H9 (cell line): Measurements from ENCODE around the gene EPO. TPM values are rescaled to one million over a fixed set of nuclear protein-coding genes. Genes with fewer than 3 reads are reported as not detected.

Experiments
- DNase-seq: peaks from one replicate; pipeline ENCODE4 v3.0.0-alpha.2; 2017
- H2AFZ ChIP-seq: one replicate; pipeline ENCODE4 v1.6.1; 2013; ENCODE audit warnings: mild to moderate bottlenecking, low read length, control low read depth, moderate library complexity
- H2AK5ac ChIP-seq: 2 replicates; pipeline ENCODE4 v1.6.1; 2013; ENCODE audit warnings: low read length, control low read depth, mixed read lengths; ENCODE audit not compliant: insufficient read length
- H2BK120ac ChIP-seq: one replicate; pipeline ENCODE4 v1.6.1; 2013; ENCODE audit warnings: low read depth, mild to moderate bottlenecking, low read length, control low read depth, inconsistent platforms; ENCODE audit not compliant: poor library complexity, severe bottlenecking
- H2BK12ac ChIP-seq: 2 replicates; pipeline ENCODE4 v1.6.1; 2013; ENCODE audit warnings: low read length, control low read depth, mixed read lengths, low read depth; ENCODE audit not compliant: insufficient read length
- H2BK15ac ChIP-seq: 2 replicates; pipeline ENCODE4 v1.6.1; 2013; ENCODE audit warnings: low read depth, low read length, control low read depth
- H2BK20ac ChIP-seq: one replicate; pipeline ENCODE4 v1.6.1; 2013; ENCODE audit warnings: low read depth, mild to moderate bottlenecking, low read length, control low read depth, inconsistent platforms; ENCODE audit not compliant: poor library complexity, severe bottlenecking
- H2BK5ac ChIP-seq: 2 replicates; pipeline ENCODE4 v1.6.1; 2013; ENCODE audit warnings: low read length, control low read depth, mixed read lengths; ENCODE audit not compliant: insufficient read length
- H3K14ac ChIP-seq: 2 replicates; pipeline ENCODE4 v1.6.1; 2013; ENCODE audit warnings: low read length, control low read depth; ENCODE audit not compliant: insufficient read depth
- H3K18ac ChIP-seq: 2 replicates; pipeline ENCODE4 v1.6.1; 2013; ENCODE audit warnings: low read depth, mild to moderate bottlenecking, mixed read lengths, low read length, control low read depth; ENCODE audit not compliant: insufficient read length
- H3K23ac ChIP-seq: 2 replicates; pipeline ENCODE4 v1.6.1; 2013; ENCODE audit warnings: low read length, control low read depth, mixed read lengths, low read depth; ENCODE audit not compliant: insufficient read length
- H3K23me2 ChIP-seq: 2 replicates; pipeline ENCODE4 v1.6.1; 2013; ENCODE audit warnings: low read depth, mild to moderate bottlenecking, mixed read lengths, low read length, control low read depth; ENCODE audit not compliant: insufficient read length, poor library complexity, severe bottlenecking
- H3K27ac ChIP-seq: 2 replicates; pipeline ENCODE4 v1.5.1; 2013; ENCODE audit warnings: low read length, control low read depth, mixed read lengths, low read depth; ENCODE audit not compliant: insufficient read length
- H3K27me3 ChIP-seq: 2 replicates; pipeline ENCODE4 v1.6.1; 2013; ENCODE audit warnings: low read length, control low read depth, inconsistent platforms; ENCODE audit not compliant: insufficient read depth
- H3K4ac ChIP-seq: 2 replicates; pipeline ENCODE4 v1.6.1; 2013; ENCODE audit warnings: low read depth, mild to moderate bottlenecking, control low read depth, inconsistent platforms, low read length, moderate library complexity
- H3K4me1 ChIP-seq: 2 replicates; pipeline ENCODE4 v1.6.1; 2013; ENCODE audit warnings: low read length, control low read depth, inconsistent platforms; ENCODE audit not compliant: insufficient read depth
- H3K4me2 ChIP-seq: 2 replicates; pipeline ENCODE4 v1.6.1; 2013; ENCODE audit warnings: low read length, control low read depth, mixed read lengths; ENCODE audit not compliant: insufficient read length, insufficient read depth
- H3K56ac ChIP-seq: 2 replicates; pipeline ENCODE4 v1.6.1; 2013; ENCODE audit warnings: low read depth, mild to moderate bottlenecking, mixed read lengths, low read length, control low read depth; ENCODE audit not compliant: insufficient read length
- H3K79me1 ChIP-seq: 2 replicates; pipeline ENCODE4 v1.6.1; 2013; ENCODE audit warnings: low read depth, mild to moderate bottlenecking, moderate library complexity, low read length, control low read depth, inconsistent platforms; ENCODE audit not compliant: insufficient read depth, poor library complexity, severe bottlenecking
- H3K79me2 ChIP-seq: 2 replicates; pipeline ENCODE4 v1.6.1; 2013; ENCODE audit warnings: low read length, control low read depth, inconsistent platforms; ENCODE audit not compliant: insufficient read depth
- H3K9ac ChIP-seq: 2 replicates; pipeline ENCODE4 v1.6.1; 2013; ENCODE audit warnings: low read length, control low read depth, mixed read lengths; ENCODE audit not compliant: insufficient read length; ENCODE audit errors: extremely low read depth
- H3K9me3 ChIP-seq: one replicate; pipeline ENCODE4 v1.6.1; 2013; ENCODE audit warnings: low read depth, low read length, inconsistent platforms; ENCODE audit not compliant: control insufficient read depth
- H3T11ph ChIP-seq: one replicate; pipeline ENCODE4 v1.6.1; 2013; ENCODE audit warnings: mild to moderate bottlenecking, low read length, control low read depth, inconsistent platforms
- H4K20me1 ChIP-seq: one replicate; pipeline ENCODE4 v1.6.1; 2013; ENCODE audit not compliant: control insufficient read depth, insufficient read length, insufficient read depth
- H4K5ac ChIP-seq: 2 replicates; pipeline ENCODE4 v1.6.1; 2013; ENCODE audit warnings: low read depth, mild to moderate bottlenecking, mixed read lengths, low read length, control low read depth; ENCODE audit not compliant: insufficient read length
- H4K8ac ChIP-seq: replicated peaks from 2 replicates; pipeline ENCODE4 v1.6.1; 2013; ENCODE audit warnings: low read length, control low read depth, mixed read lengths, low read depth; ENCODE audit not compliant: insufficient read length
- H4K91ac ChIP-seq: 2 replicates; pipeline ENCODE4 v1.6.1; 2013; ENCODE audit warnings: low read depth, mild to moderate bottlenecking, moderate library complexity, mixed read lengths, low read length, control low read depth; ENCODE audit not compliant: insufficient read length
- H3K27ac Mint-ChIP-seq, 3 experiments: 2 replicates in 2 of 3; 3 replicates in 1 of 3; pipeline ENCODE4 v1.8.0; 2020 to 2021; ENCODE audit warnings: mixed read lengths in 3 of 3, mild to moderate bottlenecking in 1 of 3, moderate library complexity in 1 of 3
- H3K27me3 Mint-ChIP-seq: 2 replicates; pipeline ENCODE4 v1.8.0; 2021; ENCODE audit warnings: low read depth, mild to moderate bottlenecking, moderate library complexity, mixed read lengths
- H3K36me3 Mint-ChIP-seq, 3 experiments: 2 replicates in 2 of 3; 3 replicates in 1 of 3; pipeline ENCODE4 v1.8.0; 2020 to 2021; ENCODE audit warnings: low read depth in 3 of 3, mixed read lengths in 3 of 3; ENCODE audit not compliant: insufficient read depth in 1 of 3
- H3K4me1 Mint-ChIP-seq, 2 experiments: 2 replicates each; pipeline ENCODE4 v1.8.0; 2020; ENCODE audit warnings: mixed read lengths in 2 of 2
- H3K4me3 Mint-ChIP-seq, 2 experiments: 2 replicates in 1 of 2; 3 replicates in 1 of 2; pipeline ENCODE4 v1.8.0; 2020 to 2021; ENCODE audit warnings: mild to moderate bottlenecking in 2 of 2, mixed read lengths in 2 of 2, moderate library complexity in 1 of 2
- H3K9me3 Mint-ChIP-seq, 2 experiments: 2 replicates in 1 of 2; 3 replicates in 1 of 2; pipeline ENCODE4 v1.8.0; 2020; ENCODE audit warnings: mild to moderate bottlenecking in 2 of 2, mixed read lengths in 2 of 2, moderate library complexity in 1 of 2
- WGBS: extraction: QIAGEN DNeasy Blood & Tissue Kit; methylation state at CpG from one replicate; pipeline ENCODE4 v1.1.7; 2013; ENCODE audit warnings: missing lambda C conversion rate, low lambda C conversion rate, mixed read lengths; ENCODE audit not compliant: insufficient read length; ENCODE audit errors: extremely low coverage; 5-methylcytosine and 5-hydroxymethylcytosine counted together
- total RNA-seq: library from RNA; stranded (reverse); gene quantifications from 2 replicates; pipeline ENCODE4 v1.2.1, GENCODE V29; 2021
- TF ChIP-seq, protein P1 (sequence below): fragments of 200-600 bp; sonication (generic); conservative IDR thresholded peaks from 3 replicates; pipeline ENCODE4 v1.8.0; 2021; ENCODE audit warnings: antibody characterized with exemption, mild to moderate bottlenecking

The EPO gene
- total RNA-seq, 1 experiment from 2014 or later = 0.44 TPM

DNA sequence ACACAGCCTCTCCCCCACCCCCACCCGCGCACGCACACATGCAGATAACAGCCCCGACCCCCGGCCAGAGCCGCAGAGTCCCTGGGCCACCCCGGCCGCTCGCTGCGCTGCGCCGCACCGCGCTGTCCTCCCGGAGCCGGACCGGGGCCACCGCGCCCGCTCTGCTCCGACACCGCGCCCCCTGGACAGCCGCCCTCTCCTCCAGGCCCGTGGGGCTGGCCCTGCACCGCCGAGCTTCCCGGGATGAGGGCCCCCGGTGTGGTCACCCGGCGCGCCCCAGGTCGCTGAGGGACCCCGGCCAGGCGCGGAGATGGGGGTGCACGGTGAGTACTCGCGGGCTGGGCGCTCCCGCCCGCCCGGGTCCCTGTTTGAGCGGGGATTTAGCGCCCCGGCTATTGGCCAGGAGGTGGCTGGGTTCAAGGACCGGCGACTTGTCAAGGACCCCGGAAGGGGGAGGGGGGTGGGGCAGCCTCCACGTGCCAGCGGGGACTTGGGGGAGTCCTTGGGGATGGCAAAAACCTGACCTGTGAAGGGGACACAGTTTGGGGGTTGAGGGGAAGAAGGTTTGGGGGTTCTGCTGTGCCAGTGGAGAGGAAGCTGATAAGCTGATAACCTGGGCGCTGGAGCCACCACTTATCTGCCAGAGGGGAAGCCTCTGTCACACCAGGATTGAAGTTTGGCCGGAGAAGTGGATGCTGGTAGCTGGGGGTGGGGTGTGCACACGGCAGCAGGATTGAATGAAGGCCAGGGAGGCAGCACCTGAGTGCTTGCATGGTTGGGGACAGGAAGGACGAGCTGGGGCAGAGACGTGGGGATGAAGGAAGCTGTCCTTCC is 620 bp downstream of the EPO start:
- no peak overlapping the region for H2AFZ ChIP-seq
- DNase-seq = no peak
- TF ChIP-seq, protein P1, sequence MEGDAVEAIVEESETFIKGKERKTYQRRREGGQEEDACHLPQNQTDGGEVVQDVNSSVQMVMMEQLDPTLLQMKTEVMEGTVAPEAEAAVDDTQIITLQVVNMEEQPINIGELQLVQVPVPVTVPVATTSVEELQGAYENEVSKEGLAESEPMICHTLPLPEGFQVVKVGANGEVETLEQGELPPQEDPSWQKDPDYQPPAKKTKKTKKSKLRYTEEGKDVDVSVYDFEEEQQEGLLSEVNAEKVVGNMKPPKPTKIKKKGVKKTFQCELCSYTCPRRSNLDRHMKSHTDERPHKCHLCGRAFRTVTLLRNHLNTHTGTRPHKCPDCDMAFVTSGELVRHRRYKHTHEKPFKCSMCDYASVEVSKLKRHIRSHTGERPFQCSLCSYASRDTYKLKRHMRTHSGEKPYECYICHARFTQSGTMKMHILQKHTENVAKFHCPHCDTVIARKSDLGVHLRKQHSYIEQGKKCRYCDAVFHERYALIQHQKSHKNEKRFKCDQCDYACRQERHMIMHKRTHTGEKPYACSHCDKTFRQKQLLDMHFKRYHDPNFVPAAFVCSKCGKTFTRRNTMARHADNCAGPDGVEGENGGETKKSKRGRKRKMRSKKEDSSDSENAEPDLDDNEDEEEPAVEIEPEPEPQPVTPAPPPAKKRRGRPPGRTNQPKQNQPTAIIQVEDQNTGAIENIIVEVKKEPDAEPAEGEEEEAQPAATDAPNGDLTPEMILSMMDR = no peak
- no peaks in the 10 kb centered on the region for H3K79me1 ChIP-seq
- H3K9me3 ChIP-seq = no peaks in the 10 kb centered on the region
- peaks cover 85% of the 10 kb centered on the region for H3K27me3 Mint-ChIP-seq
- H4K91ac ChIP-seq = no peak overlapping the region
- H3K27ac ChIP-seq = no peak overlapping the region
- WGBS = no CpG with 5 or more reads among the region's 56 CpGs
- H3K36me3 Mint-ChIP-seq = no peaks in the 10 kb centered on the region; a peak in 2 of 7 replicates
- H3K27ac Mint-ChIP-seq = no peak overlapping the region
- H3K4me1 ChIP-seq = no peaks in the 10 kb centered on the region
- H2BK20ac ChIP-seq = no peak overlapping the region
- no peak overlapping the region for H4K8ac ChIP-seq
- H2BK12ac ChIP-seq = no peak overlapping the region
- H2BK15ac ChIP-seq = no peak overlapping the region
- H3K9me3 Mint-ChIP-seq = peaks cover 9 to 16% of the 10 kb centered on the region in 2 experiments
- peaks cover 5% of the 10 kb centered on the region for H3K23me2 ChIP-seq
- H3K4me3 Mint-ChIP-seq = peak overlapping the region; percentile 57 to 82
- H4K5ac ChIP-seq = no peak overlapping the region
- H2BK5ac ChIP-seq = no peak overlapping the region
- H3K14ac ChIP-seq = no peak overlapping the region
- no peak overlapping the region for H3K4ac ChIP-seq
- no peak overlapping the region for H3K56ac ChIP-seq
- H3K27me3 ChIP-seq = peaks cover 9% of the 10 kb centered on the region; the same call in 1 of the 2 replicates
- no peak overlapping the region for H2BK120ac ChIP-seq
- no peaks in the 10 kb centered on the region for H4K20me1 ChIP-seq
- H2AK5ac ChIP-seq = no peak overlapping the region
- no peak overlapping the region for H3K9ac ChIP-seq
- no peaks in the 10 kb centered on the region for H3K79me2 ChIP-seq
- no peak overlapping the region for H3K23ac ChIP-seq
- H3K18ac ChIP-seq = no peak overlapping the region
- H3T11ph ChIP-seq = no peak overlapping the region
- H3K4me1 Mint-ChIP-seq = peaks cover 8 to 16% of the 10 kb centered on the region in 2 experiments
- peak overlapping the region; percentile 85 for H3K4me2 ChIP-seq
